OCI-M2 (cell line): ENCODE results near the gene ARL15.

ENCODE experiments used
- DNase-seq: peaks from one replicate; lab custom pipeline; 2025; ENCODE audit not compliant: unreplicated experiment; lab: John Stamatoyannopoulos, UW

The ARL15 gene

GRCh38 chr5:54162184-54162583, 148.2 kb downstream of the ARL15 start:
- DNase-seq = no peak

- no peak for DNase-seq
Observed at GRCh38 chr5:54160329-54160728, 150.0 kb downstream of the ARL15 start.

GRCh38 chr5:54159893-54160195, 150.5 kb downstream of the ARL15 start:
- DNase-seq = no peak

GRCh38 chr5:54159153-54159892, 151.1 kb downstream of the ARL15 start:
- DNase-seq = no peak

GRCh38 chr5:54156577-54156976, 153.8 kb downstream of the ARL15 start:
- no peak for DNase-seq

GRCh38 chr5:54150841-54151240, 159.5 kb downstream of the ARL15 start:
- DNase-seq = no peak

GRCh38 chr5:54148858-54149257, 161.5 kb downstream of the ARL15 start:
- no peak for DNase-seq

- DNase-seq = no peak
Observed at GRCh38 chr5:54148067-54148845, 162.1 kb downstream of the ARL15 start.

GRCh38 chr5:54146916-54147315, 163.5 kb downstream of the ARL15 start:
- no peak for DNase-seq

- no peak for DNase-seq
Observed at GRCh38 chr5:54146390-54146789, 164.0 kb downstream of the ARL15 start.

- no peak for DNase-seq
Observed at GRCh38 chr5:54140247-54140840, 170.0 kb downstream of the ARL15 start.

- DNase-seq = no peak
Observed at GRCh38 chr5:54136516-54137440, 173.6 kb downstream of the ARL15 start.

- DNase-seq = no peak
Observed at GRCh38 chr5:54135042-54135441, 175.3 kb downstream of the ARL15 start.

GRCh38 chr5:54133917-54134316, 176.5 kb downstream of the ARL15 start:
- DNase-seq = no peak

- DNase-seq = no peak
Observed at GRCh38 chr5:54120473-54120872, 189.9 kb downstream of the ARL15 start.

GRCh38 chr5:54117957-54118356, 192.4 kb downstream of the ARL15 start:
- no peak for DNase-seq

GRCh38 chr5:54115735-54116403, 194.5 kb downstream of the ARL15 start:
- no peak for DNase-seq

GRCh38 chr5:54113060-54113459, 197.3 kb downstream of the ARL15 start:
- DNase-seq = no peak

- DNase-seq = no peak
Observed at GRCh38 chr5:54109626-54110330, 200.6 kb downstream of the ARL15 start.

- DNase-seq = no peak
Observed at GRCh38 chr5:54108136-54108535, 202.2 kb downstream of the ARL15 start.
